ENCODE results near the gene DUSP11. TPM values are rescaled to one million over a fixed set of nuclear protein-coding genes. Genes with fewer than 3 reads are reported as not detected.
"Not testable (repeated sequence)": the region's sequence is repeated elsewhere in the genome, so short reads cannot be mapped to it uniquely, and the experiment has no call there.

The DUSP11 gene
- total RNA-seq, 1 donor from 2014 or later: 20.8 TPM

GRCh38 chr2:73811878-73812277, 32.0 kb upstream of the DUSP11 start:
- Mint-ChIP-seq H3K27ac (ENCODE audit: unreplicated experiment) (no peak overlapping the region), H3K9me3 (ENCODE audit: unreplicated experiment) (peaks cover 2% of the 10 kb centered on the region), H3K27me3 (ENCODE audit: unreplicated experiment) (peaks cover 2% of the 10 kb centered on the region), H3K4me3 (ENCODE audit: unreplicated experiment) (no peak overlapping the region), H3K36me3 (ENCODE audit: unreplicated experiment) (no peaks in the 10 kb centered on the region), H3K4me1 (ENCODE audit: low read depth, unreplicated experiment) (no peaks in the 10 kb centered on the region)
- TF ChIP-seq CTCF (IDR thresholded peaks at IDR 0.05; ENCODE audit: partially characterized antibody, unreplicated experiment): no peak
- no peak for DNase-seq

- H3K4me1 Mint-ChIP-seq (ENCODE audit: low read depth, unreplicated experiment); H3K27me3 Mint-ChIP-seq (ENCODE audit: unreplicated experiment); DNase-seq; H3K4me3 Mint-ChIP-seq (ENCODE audit: unreplicated experiment); H3K9me3 Mint-ChIP-seq (ENCODE audit: unreplicated experiment); H3K36me3 Mint-ChIP-seq (ENCODE audit: unreplicated experiment); H3K27ac Mint-ChIP-seq (ENCODE audit: unreplicated experiment): not testable (repeated sequence)
Measured at GRCh38 chr2:73783883-73784282, 4.0 kb upstream of the DUSP11 start, which contains the start of gene C2orf78. Gene C2orf78 (plus strand): TSS chr2:73784183. CDS start chr2:73784310, 127 bp downstream.

GRCh38 chr2:73783402-73783801, 3.5 kb upstream of the DUSP11 start:
- not testable (repeated sequence) for DNase-seq; H3K4me3 Mint-ChIP-seq (ENCODE audit: unreplicated experiment); H3K4me1 Mint-ChIP-seq (ENCODE audit: low read depth, unreplicated experiment); H3K27ac Mint-ChIP-seq (ENCODE audit: unreplicated experiment); H3K36me3 Mint-ChIP-seq (ENCODE audit: unreplicated experiment); H3K27me3 Mint-ChIP-seq (ENCODE audit: unreplicated experiment); H3K9me3 Mint-ChIP-seq (ENCODE audit: unreplicated experiment)

DNA sequence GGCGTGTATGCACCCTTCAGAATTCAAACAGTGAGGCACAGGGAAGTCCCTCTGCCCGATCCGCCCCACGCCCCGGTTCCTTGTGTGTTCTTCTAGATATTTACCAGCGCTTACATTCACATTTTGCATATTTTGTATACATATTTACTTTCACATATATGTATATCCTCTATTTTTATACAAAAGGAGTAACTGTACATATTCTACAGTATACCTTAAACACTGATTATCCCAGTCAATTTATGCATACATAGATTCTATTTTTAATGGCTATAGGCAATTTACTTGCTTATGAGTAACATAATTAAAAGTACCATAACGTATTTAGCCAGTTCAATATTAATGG, 307 bp upstream of the DUSP11 start:
- TF ChIP-seq CTCF (IDR thresholded peaks at IDR 0.05; ENCODE audit: partially characterized antibody, unreplicated experiment): peak; percentile 26
- no peak for DNase-seq
- Mint-ChIP-seq H3K27me3 (ENCODE audit: unreplicated experiment) (peaks cover 1% of the 10 kb centered on the region), H3K4me3 (ENCODE audit: unreplicated experiment) (peak overlapping the region; percentile 99), H3K27ac (ENCODE audit: unreplicated experiment) (no peak overlapping the region), H3K9me3 (ENCODE audit: unreplicated experiment) (peaks cover 2% of the 10 kb centered on the region), H3K4me1 (ENCODE audit: low read depth, unreplicated experiment) (peaks cover 3% of the 10 kb centered on the region), H3K36me3 (ENCODE audit: unreplicated experiment) (no peaks in the 10 kb centered on the region)

DNA sequence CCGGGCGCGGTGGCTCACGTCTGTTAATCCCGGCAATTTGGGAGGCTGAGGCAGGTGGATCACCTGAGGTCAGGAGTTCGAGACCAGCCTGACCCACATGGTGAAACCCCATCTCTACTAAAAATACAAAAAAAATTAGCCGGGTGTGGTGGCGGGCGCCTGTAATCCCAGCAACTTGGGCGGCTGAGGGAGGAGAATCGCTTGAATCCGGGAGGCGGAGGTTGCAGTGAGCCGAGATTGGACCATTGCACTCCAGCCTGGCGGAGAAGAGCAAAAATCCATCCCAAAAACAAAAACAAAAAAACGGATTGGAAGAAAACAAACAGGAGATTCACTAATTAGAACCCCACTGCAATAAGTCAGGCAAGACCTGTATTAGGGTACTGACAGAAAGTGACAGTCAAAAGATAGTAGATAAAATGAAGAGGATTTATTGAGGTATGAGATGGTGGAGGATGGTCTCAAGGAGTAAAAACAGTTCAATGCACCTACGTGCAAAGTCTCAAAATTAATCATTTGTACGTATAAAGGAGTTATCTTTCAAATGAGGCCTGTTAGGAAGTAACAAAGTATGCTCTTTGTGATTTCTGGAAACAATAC, 936 bp downstream of the DUSP11 start:
- H3K27me3 Mint-ChIP-seq (ENCODE audit: unreplicated experiment); DNase-seq; H3K36me3 Mint-ChIP-seq (ENCODE audit: unreplicated experiment); H3K4me1 Mint-ChIP-seq (ENCODE audit: low read depth, unreplicated experiment); H3K9me3 Mint-ChIP-seq (ENCODE audit: unreplicated experiment): not testable (repeated sequence)
- H3K4me3 Mint-ChIP-seq (ENCODE audit: unreplicated experiment): peak overlapping the region; percentile 99
- H3K27ac Mint-ChIP-seq (ENCODE audit: unreplicated experiment): peak overlapping the region; percentile 40

DNA sequence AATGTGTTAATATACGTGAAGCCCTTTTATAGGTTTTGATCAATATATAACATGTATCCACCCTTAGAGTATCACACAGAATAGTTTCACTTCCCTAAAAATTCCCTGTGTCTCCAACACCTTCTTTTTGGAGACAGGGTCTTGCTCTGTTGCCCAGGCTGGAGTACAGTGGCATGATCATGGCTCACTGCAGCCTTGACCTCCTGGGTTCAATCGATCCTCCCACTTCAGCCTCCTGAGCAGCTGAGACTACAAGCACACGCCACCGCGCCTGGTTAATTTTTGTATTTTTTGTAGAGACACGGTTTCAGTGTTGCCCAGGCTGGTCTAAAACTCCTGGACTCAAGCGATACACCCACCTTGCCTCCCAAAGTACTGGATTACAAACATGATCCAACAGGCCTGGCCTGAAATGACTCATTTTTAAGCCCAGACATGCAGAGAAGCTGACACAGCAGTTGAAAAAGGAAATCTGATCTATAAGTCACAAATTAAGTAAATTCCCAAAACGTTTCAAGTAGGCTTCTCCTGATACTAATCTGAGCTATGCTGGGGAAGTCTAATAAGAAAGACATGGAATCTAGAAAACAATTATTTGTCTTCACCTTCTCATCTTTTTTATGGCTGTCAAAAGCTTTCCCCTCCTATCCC, 2.9 kb downstream of the DUSP11 start:
- no peak overlapping the region for H3K4me3 Mint-ChIP-seq (ENCODE audit: unreplicated experiment)
- H3K27ac Mint-ChIP-seq (ENCODE audit: unreplicated experiment): no peak overlapping the region
- H3K36me3 Mint-ChIP-seq (ENCODE audit: unreplicated experiment): no peaks in the 10 kb centered on the region
- no peak for DNase-seq
- H3K27me3 Mint-ChIP-seq (ENCODE audit: unreplicated experiment): no peaks in the 10 kb centered on the region
- no peak for TF ChIP-seq CTCF (IDR thresholded peaks at IDR 0.05; ENCODE audit: partially characterized antibody, unreplicated experiment)
- peaks cover 2% of the 10 kb centered on the region for H3K9me3 Mint-ChIP-seq (ENCODE audit: unreplicated experiment)
- H3K4me1 Mint-ChIP-seq (ENCODE audit: low read depth, unreplicated experiment): peaks cover 3% of the 10 kb centered on the region
